Gastrocnemius medialis (tissue), 4 donors: ENCODE measurements around the gene NET1.

Experiments
- CTCF ChIP-seq, 5 experiments: fragments of 450-650 bp in 3 of 5; fragments of 200-600 bp in 2 of 5; sonication (generic) in 2 of 5; IDR thresholded peaks in 4 of 5; conservative IDR thresholded peaks in 1 of 5; 1 replicate in 4 of 5; 2 replicates in 1 of 5; pipeline ENCODE4 v1.5.1; 2016 to 2019; ENCODE audit warnings: antibody characterized with exemption in 5 of 5, mild to moderate bottlenecking in 3 of 5, moderate library complexity in 3 of 5
- POLR2A ChIP-seq, 2 donors: fragments of 450-650 bp; IDR thresholded peaks; one replicate each; pipeline ENCODE4 v1.6.1; 2017; ENCODE audit warnings: antibody characterized with exemption in 2 of 2, mild to moderate bottlenecking in 2 of 2, moderate library complexity in 2 of 2

GRCh38 chr10:5502061-5502521 lies 89.7 kb downstream of the NET1 start:
- TF ChIP-seq CTCF (IDR thresholded peaks at IDR 0.05 in 4 of 5, conservative IDR thresholded peaks at IDR 0.05 in 1 of 5) = no peak
- TF ChIP-seq POLR2A (IDR thresholded peaks at IDR 0.05) = no peak
